Forelimb muscle (tissue), 1 donor: ENCODE measurements around the gene SCUBE3. TPM values are rescaled to one million over a fixed set of nuclear protein-coding genes. Genes with fewer than 3 reads are reported as not detected.

Source experiments
- DNase-seq: peaks from one replicate; pipeline ENCODE4 v3.0.0-alpha.2; 2013; ENCODE audit warnings: low read depth
- polyA plus RNA-seq: library from polyadenylated mRNA; unstranded; fragments of 120-200 nt; gene quantifications from one replicate; pipeline ENCODE4 v1.2.1, GENCODE V29; 2013; ENCODE audit not compliant: insufficient read length

The SCUBE3 gene
- polyA plus RNA-seq, 1 donor: 0.82 TPM

DNA sequence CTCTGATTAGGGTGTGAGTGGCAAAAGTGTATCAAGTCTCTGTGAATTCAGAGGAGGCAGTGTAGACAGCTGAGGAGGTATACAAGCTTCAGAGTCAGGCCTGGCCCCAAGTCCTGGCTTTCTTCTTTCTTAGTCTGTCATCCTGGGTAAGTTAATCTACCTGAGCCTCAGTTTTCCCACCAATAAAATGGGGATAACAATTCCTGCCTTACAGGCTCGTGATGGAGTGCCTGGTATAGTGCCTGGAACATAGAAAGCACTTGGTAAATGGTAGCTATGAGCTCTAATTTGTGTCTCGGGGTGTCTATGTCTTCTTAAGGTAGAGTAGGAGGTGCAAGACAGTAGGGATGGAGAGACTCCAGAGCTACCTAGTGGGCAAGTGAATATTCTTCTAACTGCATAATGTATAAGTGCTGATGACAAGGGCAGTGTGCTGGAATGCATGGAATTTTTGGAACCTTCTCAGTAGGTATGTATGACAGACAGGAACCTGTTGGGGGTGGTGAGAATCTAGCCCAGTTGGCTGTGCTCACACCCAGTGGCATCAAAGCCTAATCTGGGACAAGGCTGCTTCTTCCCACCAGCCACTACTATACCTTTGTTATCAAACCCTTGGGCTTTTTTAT is 4.0 kb upstream of the SCUBE3 start:
- no peak for DNase-seq

DNA sequence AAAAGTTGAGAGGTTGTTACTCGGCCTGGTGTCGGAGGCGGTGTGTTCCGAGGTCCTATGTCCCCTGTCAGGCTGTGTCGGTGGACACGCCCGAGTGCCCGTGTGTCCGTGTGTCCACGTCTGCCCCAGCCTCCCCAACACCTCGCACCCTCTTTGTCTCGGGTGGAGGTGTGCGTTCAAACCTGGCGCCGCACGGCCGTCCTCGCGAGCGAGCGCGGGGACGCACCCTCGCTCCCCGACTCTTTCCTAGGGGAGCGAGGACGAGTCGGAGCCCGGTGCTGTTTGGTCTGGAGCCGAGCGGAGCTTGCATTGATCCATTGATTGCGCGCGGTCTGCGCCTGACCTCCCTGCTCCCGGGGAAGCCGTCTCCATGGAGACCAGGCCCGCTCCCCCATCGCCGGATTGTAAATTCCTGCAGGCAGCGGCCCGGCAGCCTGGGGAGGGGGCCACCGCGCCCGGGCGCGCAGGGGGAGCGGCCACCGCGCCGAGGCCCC is 411 bp upstream of the SCUBE3 start:
- no peak for DNase-seq

DNA sequence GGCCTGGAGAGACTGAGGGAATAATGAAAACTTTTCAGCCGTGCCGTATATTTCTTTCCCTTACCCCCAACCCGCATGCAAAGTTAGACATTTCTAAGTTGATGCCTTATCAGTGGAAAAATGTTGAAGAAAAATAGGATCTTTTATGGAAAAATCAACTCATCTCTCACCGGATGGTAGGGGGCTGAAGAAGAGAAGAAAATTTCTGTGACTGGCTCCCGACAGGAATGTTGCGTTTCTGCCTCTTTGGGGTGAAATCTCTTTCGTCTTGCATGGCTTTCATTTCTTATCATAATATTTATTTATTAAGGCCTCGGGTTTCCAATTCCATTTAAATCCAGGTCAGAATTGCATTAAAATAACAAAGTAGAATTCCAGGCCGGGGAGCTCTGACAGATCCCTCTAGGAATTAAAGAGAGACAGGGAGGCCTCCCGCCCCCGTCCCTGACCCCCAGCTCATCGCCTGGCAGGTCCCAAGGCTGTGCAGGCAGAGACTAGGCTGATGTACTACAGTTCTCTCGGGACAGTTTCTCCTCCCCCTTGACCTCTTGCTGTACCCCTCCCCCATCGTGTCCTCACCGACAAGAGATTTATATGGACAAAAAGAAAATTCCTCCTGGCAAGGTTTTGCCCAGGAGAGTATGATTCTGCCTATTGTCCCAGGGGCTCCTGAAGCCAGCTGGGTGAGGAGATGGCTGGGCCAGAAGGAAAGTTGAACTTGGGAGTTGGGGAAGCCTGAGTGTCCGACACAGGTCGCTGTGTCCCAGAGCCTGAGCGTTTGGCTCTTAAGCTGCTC is 1.3 kb downstream of the SCUBE3 start:
- no peak for DNase-seq

DNA sequence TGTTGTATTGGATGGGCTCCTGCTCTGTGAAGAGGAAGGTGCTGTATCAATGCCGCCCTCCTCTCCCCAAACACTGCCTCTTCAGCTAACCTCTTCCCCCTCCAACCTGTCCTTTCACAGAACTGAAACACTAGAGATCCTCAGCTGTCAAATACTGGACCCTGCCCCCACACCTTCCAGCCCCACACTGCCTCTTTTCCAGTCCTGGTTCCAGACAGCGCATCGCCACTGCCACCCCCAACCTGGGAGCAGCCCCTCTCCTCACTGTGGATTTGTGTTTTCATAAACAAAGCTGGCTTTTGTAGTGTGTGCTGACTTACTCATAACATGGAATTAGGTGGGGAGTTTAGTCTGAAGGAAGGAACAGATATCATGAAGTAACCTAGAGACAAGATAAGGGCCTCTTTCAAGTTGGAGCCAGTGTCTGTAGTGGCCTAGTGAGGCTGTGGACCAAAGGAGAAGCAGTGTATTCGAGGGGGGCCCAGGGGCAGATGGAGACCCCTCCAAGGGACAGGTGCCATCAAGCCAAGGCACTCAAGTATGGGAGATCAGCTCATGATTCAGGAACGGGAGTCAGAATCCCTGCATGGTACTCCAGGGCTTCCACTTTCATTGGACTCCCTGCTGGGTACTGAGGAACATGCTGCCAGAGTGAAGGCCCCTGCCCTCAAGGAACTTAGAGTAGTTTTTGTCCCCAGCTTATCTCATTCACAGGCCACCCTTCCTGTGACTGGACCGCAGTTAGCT is 2.1 kb downstream of the SCUBE3 start:
- no peak for DNase-seq

DNA sequence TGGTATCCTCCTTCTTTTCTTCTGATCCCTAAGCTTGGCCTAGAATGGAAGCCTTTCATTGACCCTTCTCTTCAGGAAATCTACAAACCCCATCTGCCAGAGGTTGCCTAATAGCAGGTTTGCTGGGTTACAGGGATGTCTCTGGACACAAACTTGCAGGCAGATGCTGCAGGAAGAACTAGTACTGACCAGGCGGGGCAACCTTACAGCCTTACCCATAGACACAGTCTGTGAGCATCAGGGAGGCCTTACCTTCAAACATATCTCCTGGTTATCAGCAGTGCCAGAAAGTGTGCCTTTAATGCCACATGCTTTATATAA is 2.6 kb downstream of the SCUBE3 start:
- DNase-seq: no peak

DNA sequence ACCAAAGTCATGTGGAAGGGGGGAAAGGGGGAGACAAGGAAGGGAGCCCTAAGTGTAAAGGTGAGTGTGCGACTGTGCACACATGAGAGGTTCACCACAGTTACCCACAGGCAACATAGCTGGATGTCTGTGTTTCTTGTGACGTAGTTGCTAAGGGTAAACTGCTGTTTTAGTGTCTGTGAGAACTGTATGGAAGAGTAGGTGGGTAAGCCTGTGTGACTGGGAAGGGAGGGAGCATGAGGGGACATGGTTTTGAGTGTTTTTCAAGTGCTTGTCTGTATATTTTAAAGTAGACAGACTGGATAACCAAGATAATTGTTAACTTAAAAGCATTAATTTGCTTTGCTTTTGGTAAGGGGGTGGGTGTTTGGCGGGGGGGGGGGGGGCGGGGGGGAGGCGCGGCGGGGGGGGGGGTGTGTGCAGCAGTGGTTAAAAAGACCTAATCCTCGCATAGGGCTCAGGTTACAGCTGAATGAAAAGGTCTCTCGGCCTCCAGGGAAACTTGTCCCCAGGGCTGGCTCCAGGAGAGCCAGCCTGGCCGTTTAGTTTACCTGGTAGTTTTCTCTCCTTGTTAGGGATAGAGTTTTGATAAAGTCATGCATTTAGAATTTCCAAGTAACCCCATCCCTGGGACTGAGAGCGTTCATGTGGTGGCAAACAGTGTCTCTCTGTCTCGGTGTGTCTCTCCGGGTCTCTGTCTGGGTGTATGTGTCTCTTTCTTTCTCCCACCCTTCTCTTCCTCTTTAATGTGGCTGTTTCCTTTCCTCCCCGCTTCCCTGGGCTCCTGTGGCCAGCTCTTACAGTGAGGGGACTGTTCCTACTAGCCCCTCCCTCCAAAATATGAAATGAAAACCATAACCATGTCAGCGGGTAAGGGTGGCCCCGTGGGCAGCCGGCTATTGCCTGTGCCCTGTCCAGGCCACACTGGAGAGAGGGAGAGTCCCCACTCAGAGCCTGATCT is 3.4 kb downstream of the SCUBE3 start:
- DNase-seq: no peak

DNA sequence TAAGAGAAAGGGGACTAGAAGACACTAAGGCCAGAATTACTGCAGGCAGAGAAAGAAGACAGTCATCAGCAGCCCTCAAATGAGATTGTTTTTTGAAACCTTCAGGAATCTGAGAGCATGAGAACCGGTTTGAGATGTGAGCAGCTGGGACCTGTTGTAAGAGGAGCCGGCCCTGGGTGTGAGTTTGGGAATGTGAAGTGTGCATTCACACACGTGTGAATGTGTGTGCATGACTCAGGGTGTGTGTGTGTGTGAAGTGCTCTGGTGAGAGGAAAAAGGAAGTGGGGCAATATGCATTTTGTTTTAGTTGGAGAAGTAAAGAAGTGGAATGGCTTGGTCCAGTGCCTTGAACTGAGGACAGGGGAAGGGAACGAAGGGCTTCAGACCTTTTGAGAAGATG is 4.3 kb downstream of the SCUBE3 start:
- DNase-seq: no peak

DNA sequence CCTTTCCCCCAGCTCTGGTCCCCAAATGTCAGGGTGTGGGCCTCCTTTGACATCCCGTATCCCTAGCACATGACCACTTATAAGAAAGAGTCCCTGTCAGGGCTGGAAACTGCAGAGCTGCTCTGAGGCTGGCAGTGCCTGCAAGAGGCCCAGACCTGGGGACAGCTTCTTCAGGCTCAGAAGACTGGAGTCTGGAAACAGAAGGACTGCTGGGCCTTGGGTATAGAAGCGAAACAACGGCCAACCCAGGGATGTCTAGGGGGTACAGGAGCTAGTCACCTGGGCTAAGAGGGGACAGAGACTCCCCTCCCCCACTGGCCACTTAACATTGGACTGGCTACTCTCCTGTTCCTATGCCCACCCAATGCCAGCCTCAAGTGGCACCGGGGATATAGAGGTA is 4.7 kb downstream of the SCUBE3 start:
- DNase-seq: no peak

DNA sequence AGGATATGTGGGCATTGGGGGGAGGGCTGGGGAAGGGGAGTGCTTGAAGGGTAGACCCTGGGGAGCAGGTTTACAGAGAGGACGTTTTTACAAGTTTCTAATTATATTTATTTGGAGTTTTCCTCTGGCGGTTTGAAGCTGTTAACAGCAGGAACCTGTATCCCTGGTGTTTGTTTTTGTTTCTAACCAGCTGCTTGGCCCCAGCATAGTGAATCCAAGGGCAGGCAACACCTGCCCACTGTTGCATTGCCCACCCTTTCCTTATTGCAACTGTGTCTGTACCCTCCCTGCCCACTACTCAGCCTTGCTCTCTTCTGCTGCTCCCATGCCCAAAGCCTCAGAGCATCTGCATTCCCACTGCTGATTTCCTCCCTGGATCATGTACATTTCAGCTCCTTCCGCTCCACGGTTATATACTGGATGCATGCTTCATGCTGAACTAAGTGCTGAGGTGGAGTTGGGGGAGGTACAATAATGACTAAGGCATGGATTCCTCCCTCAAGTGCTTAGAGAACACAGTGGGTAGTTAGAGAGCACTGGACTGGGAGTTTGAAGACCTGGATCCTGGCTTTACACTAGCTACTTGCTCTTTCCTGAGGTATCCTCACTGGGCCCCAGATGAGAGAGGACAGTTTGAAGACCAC is 6.0 kb downstream of the SCUBE3 start:
- no peak for DNase-seq

DNA sequence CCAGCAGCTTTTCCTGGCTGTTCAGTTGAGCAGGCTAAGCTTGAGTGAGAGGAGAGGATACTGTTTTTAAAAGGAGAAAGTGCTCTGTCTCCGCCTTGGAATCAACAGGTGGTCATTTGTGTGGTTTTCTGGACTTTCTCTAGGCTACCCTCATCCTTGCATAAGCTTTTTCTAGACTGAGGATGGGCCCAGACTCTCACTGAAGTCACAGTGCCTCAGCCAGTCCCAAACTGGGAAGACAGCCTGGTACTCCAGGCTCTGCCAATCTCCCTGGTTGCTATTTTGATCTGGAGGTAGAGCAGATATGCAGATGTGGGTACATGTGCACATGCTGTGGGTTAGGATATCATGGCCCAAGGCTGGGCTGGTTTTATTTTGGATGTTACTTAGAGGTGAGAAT is 7.0 kb downstream of the SCUBE3 start:
- DNase-seq: no peak

DNA sequence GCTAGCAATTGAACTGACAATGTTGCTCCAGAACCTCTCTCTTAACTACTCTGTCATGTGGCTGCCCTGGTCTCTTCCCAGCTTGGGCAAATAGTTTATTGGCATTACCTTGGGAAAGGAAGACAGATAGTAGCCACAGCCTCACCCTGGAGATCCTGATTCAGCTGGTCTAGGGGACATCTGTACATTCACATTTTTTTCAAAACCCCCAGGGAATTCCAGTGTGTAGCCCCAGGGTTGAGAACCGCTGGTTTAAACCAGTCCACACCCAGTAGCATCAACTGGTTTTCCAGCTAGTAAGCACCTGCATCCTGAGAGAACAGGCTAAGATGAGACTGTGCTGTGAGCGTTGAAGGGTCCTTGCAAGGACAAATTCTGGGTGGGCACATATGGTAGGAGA is 9.6 kb downstream of the SCUBE3 start:
- DNase-seq: no peak

DNA sequence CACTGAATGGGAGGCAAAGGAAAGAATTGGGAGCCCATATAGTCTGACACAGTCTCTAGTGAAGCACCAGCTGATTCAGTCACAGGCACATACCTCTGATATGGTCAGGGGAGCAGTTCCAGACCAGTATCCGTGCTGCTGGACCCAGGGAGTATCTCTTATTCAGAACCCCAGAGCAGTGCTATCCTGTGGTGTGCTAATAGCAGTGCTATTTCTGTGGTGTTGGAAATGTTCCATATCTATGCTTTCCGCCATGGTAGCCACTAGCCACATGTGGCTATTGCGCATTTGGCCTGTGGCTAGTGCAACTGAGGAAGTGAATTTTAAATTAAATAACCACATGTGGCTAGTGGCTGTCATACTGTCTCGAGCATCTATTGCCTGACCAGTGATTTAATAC is 11.0 kb downstream of the SCUBE3 start:
- no peak for DNase-seq

DNA sequence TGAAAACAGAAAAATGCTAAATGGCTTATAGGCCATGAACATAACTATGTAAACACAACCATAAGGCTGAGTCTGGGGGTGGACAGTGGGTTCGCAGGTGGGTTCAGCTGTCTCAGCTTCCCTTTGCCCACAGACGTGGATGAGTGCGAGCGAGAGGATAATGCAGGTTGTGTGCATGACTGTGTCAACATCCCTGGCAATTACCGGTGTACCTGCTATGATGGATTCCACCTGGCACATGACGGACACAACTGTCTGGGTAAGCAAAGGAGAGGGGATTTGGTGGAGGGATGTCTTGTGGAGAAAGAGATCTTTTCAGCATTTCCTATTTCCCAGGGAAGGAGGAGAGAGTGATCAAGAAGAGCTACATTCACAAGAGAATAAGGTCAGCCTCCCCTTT is 14.7 kb downstream of the SCUBE3 start:
- no peak for DNase-seq

DNA sequence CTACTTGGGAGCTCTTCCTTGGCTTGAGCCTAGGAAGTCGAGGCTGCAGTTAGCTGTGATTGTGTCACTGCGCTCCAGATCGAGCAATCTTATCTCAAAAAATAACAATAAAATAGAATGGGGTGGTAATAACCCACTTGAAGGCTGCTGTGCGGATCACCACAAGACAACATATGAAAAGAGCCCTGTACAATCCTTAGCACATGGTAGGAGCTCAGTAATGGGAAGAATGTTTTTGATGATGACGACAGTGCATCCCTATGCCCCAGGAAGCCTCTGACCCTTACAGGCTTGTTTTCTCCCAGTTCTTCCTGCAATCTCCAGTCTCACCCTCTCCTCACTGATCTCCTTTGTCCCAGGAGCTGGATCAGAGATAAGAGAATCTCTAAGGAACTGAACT is 15.5 kb downstream of the SCUBE3 start:
- DNase-seq: no peak

DNA sequence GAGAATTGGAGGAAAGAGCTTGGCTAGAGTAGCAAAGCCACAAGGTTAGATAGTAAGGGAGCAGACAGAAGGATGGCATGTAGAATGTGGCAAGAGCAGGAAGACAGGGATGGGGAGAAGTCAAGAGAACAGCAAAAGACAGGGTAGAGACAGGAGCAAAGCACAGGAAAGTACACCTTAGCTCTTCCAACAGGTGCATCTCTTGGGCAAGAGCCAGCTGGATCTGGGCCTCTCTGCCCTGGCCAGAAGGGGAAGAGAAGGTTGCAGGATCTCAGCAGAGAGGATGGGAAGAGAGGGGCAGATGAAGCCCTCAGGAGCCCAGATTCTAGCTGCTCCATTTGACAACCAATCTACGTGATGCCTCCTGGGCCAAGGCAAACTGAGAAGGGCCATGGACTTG is 16.7 kb downstream of the SCUBE3 start:
- DNase-seq: no peak

DNA sequence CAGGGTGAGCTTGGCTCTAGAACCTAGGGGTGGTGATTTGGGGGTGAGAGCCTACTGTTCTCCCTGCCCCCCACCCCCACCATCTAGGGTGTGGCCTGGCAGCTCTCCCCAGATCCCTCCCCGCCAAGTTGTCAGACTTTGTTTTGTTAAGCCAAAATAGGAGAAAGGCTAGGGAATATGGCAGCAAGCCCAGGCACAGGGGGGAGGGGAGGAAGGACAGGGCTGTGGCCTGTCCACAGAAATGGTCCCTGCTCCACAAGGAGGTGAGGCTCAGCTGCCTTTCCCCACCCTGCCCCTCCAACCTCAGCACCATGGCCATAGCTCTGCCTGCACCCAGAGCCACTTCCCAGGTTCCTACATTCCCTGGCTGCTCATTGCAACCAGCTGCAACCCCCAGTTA is 17.2 kb downstream of the SCUBE3 start:
- no peak for DNase-seq

DNA sequence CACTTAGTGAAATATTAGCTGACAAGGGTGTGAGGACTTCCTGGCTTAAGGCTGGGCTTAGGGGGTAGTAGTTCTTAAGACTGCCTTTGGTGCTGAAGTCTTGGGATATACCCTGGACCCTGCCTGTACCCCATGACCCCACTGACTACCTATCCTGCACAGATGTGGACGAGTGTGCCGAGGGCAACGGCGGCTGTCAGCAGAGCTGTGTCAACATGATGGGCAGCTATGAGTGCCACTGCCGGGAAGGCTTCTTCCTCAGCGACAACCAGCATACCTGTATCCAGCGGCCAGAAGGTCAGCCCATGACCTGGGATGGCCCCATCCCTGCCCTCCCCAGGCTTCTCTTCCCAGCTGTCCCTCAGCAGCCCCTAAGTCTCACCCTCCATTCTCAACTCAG is 17.8 kb downstream of the SCUBE3 start:
- no peak for DNase-seq

DNA sequence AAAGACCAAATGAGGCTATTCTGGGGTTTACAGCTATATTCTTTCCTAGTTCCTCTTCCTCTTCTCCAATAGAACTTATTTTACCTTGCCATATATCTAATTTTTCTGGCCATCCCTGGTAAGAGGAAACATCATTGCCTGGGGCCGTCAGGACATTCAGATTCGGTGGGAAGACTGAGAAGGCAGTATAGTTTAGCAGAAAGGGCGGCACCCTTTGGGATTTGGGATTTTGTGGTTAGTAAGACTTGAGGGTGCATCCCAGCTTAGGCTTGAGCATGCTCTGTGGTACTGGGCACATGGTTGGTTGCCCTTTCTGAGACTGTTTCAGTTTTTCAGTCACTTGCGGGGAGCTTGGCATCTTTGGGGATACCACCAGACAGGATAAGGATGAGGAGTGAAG is 21.1 kb downstream of the SCUBE3 start:
- no peak for DNase-seq

DNA sequence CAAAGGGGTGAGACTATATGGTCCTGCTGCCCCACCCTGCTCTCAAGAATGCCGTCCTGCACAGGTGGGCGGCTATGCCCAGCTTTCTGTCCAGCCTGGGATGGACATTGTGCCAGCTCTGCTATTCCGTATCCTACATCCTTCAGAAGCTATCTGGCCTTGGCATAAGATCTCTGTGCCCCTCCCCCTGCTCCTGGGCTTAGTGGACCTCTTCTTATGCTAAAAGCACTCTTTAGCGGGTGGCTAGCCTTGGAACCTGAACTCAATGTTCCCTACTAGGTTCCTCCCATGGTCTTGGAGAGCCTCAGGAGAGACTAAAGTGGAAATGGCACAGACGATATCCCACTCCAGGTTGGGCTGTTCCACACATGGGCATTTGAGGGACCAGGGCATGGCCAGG is 22.5 kb downstream of the SCUBE3 start:
- DNase-seq: no peak

DNA sequence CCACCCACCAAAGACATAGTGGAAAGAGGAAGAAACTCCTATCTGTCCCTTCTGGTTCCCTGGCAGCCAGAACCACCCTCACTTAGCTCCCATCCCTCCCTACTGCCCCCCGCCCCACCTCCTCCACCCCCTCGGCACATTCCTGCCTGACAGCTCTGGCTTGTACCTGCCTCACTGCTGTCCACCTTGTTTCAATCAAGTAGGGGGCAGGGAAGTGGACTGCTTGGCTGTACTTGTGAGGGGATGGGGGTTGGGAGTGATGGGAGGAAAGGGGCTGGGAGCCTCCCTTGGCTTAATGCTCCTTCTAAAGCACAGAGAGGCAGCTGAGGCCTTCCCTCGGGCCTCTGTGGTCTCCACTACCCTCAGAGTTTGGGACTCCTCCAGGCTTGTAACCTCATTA is 23.7 kb downstream of the SCUBE3 start:
- DNase-seq: no peak

DNA sequence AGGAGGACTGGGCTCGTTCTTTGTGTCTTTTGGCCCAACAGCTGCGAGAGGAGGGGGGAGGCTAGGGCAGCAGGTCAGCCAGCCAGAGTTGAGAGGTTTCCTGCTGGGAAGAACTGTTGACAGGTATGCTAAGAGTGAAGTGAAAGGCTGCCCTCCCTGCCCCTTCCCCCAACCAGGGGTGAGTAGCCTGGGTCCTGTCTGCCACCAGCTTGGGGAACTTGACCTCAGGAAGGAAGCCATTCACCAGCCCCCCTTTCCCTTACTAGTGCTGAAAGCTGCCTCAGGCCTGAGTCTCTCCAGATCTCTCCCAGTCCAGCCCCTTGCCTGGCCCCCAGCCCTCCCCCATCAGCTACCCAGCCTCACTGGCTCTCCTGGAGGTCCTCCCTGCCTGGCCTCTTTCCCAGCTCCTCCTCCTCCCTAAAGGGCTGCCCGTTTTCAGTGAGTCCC is 25.1 kb downstream of the SCUBE3 start:
- no peak for DNase-seq
